Measurements from ENCODE around the gene TMX4. TPM values are rescaled to one million over a fixed set of nuclear protein-coding genes. Genes with fewer than 3 reads are reported as not detected.

TMX4 gene
- total RNA-seq, 2 donors from 2014 or later, result 19.1 to 21.2 TPM

DNA sequence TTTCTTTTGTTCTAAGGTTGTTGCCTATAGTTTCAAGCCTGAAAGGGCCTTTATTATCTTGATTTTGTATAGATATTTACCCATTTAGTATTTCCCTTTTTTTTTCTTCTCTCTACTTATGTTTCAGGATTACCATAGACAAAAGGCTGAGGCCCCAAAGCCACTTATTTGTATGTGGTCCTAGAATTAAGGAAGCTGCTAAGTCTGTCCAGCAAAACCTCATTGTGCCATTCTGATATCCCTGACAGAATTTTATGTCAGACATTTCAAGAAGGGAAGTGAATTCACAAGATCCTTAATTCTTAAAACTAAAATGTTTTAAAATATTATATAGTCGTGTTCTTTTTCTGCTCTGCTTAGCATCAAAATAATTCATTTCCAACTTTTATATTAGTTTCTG, 86.2 kb downstream of the TMX4 start:
- TF ChIP-seq, protein P1, sequence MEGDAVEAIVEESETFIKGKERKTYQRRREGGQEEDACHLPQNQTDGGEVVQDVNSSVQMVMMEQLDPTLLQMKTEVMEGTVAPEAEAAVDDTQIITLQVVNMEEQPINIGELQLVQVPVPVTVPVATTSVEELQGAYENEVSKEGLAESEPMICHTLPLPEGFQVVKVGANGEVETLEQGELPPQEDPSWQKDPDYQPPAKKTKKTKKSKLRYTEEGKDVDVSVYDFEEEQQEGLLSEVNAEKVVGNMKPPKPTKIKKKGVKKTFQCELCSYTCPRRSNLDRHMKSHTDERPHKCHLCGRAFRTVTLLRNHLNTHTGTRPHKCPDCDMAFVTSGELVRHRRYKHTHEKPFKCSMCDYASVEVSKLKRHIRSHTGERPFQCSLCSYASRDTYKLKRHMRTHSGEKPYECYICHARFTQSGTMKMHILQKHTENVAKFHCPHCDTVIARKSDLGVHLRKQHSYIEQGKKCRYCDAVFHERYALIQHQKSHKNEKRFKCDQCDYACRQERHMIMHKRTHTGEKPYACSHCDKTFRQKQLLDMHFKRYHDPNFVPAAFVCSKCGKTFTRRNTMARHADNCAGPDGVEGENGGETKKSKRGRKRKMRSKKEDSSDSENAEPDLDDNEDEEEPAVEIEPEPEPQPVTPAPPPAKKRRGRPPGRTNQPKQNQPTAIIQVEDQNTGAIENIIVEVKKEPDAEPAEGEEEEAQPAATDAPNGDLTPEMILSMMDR (conservative IDR thresholded peaks at IDR 0.05), result no peak
- Mint-ChIP-seq H3K4me1 (peaks cover 3% of the 10 kb centered on the region), H3K36me3 (ENCODE audit: low read depth) (no peaks in the 10 kb centered on the region), H3K27ac (no peak overlapping the region), H3K27me3 (ENCODE audit: insufficient read depth) (no peaks in the 10 kb centered on the region), H3K9me3 (no peaks in the 10 kb centered on the region), H3K4me3 (no peak overlapping the region)
- no peak for DNase-seq
- H3K9ac ChIP-seq (ENCODE audit: extremely low read depth, low read length, poor library complexity, severe bottlenecking), result no peak overlapping the region
- 60% methylated on average over 1 of the region's 1 CpG; no CpG with 5 or more reads in 1 of the 2 experiments for WGBS, 2 experiments (ENCODE audit: insufficient coverage in 1 of 2, insufficient read length in 1 of 2)
- H3K9me3 ChIP-seq (ENCODE audit: control insufficient read depth, low read length), result no peaks in the 10 kb centered on the region
- H3K4me3 ChIP-seq (ENCODE audit: low read length), result no peak overlapping the region
- H3K36me3 ChIP-seq (ENCODE audit: control insufficient read depth, insufficient read depth, low read length), result no peaks in the 10 kb centered on the region
- no peaks in the 10 kb centered on the region for H3K27me3 ChIP-seq (ENCODE audit: control insufficient read depth, insufficient read depth, low read length, poor library complexity, severe bottlenecking)
- H3K4me1 ChIP-seq (ENCODE audit: control insufficient read depth, insufficient read depth, low read length), result no peaks in the 10 kb centered on the region
- H3K27ac ChIP-seq (ENCODE audit: low read depth, low read length), result no peak overlapping the region

DNA sequence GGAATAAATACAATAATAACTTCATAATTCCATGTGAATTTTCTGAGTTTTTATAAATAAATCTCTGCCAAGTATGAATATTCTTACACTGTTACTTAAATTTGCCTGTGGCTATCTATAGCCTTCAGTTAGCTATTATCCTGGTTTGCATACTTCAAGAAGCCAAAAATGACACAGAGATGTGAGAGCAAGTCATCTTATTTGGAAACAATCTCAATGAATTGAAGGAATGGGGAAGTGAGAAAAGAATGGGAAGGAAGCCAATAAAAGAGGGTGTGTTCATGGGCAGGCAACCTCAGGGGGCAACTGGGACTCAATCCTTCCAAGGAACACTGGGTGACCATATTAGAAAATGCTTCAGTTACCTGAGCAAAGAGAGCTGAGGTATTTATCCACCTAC, 89.2 kb downstream of the TMX4 start:
- no peak for DNase-seq
- TF ChIP-seq, protein P1 (conservative IDR thresholded peaks at IDR 0.05), result no peak
- Histone ChIP-seq H3K9ac (ENCODE audit: extremely low read depth, low read length, poor library complexity, severe bottlenecking) (no peak overlapping the region), H3K36me3 (ENCODE audit: control insufficient read depth, insufficient read depth, low read length) (no peaks in the 10 kb centered on the region), H3K27ac (ENCODE audit: low read depth, low read length) (no peak overlapping the region), H3K4me1 (ENCODE audit: control insufficient read depth, insufficient read depth, low read length) (peaks cover 3% of the 10 kb centered on the region), H3K4me3 (ENCODE audit: low read length) (no peak overlapping the region), H3K9me3 (ENCODE audit: control insufficient read depth, low read length) (no peaks in the 10 kb centered on the region), H3K27me3 (ENCODE audit: control insufficient read depth, insufficient read depth, low read length, poor library complexity, severe bottlenecking) (no peaks in the 10 kb centered on the region)
- H3K9me3 Mint-ChIP-seq, result no peaks in the 10 kb centered on the region
- no peaks in the 10 kb centered on the region for H3K36me3 Mint-ChIP-seq (ENCODE audit: low read depth)
- no peak overlapping the region for H3K27ac Mint-ChIP-seq
- H3K4me1 Mint-ChIP-seq, result no peaks in the 10 kb centered on the region
- H3K27me3 Mint-ChIP-seq (ENCODE audit: insufficient read depth), result no peaks in the 10 kb centered on the region
- no peak overlapping the region for H3K4me3 Mint-ChIP-seq

Other genes starting within 250 kb of the TMX4 start
- gene HAO1, start 79.3 kb downstream of the TMX4 start, total RNA-seq, result not detected
- 10 to 100 TPM; 15.3 to 16.5 TPM for gene PLCB1, start 112.5 kb upstream of the TMX4 start, total RNA-seq

Data from endodermal cell (in vitro differentiated cells).